ENCODE results near the gene MCHR1. TPM values are rescaled to one million over a fixed set of nuclear protein-coding genes. Genes with fewer than 3 reads are reported as not detected.
"Not testable (repeated sequence)": the region's sequence is repeated elsewhere in the genome, so short reads cannot be mapped to it uniquely, and the experiment has no call there.

MCHR1 gene
- polyA plus RNA-seq, 1 experiment = 2.3 TPM

DNA sequence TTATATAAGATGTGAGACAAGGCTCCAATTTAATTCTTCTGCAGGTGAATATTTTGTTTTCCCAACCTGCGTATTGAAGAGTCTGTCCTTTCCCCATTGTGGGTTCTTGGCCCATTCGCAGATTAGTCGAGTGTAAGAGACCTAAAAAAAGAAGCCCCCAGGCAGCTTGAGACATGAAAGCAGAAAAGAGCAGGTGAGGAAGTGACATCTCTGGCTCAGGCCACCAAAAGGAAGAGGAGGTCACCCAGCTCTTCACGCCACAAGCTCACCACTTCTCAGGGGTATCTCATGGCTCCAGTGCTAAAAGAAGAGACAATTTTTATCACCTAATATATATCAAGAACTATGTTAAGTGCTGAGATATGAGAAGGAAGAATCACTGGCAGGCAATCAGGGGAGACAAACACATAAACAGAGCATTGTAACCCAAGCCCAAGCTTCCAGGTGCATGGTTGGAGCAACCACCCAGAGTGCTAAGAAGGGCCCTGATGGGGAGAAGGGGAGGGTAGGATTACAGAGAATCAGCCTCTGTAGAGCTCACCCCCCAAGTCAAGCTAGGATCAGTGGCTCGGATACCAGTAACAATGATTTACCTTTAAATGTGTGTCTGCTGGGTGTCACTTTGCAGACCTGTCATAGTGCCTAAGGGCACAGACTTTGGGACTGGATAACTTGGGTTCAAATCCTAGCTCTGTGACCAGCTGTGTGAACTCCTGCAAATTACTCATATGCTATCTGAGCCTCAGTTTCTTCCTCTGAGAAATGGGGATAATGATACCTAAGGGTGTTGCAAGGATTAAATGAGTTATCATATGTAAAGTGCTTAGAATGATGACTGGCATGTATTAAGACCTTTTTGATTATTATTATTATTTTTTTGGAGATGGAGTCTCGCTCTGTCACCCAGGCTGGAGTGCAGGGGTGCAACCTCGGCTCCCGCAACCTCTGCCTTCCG, 39.2 kb downstream of the MCHR1 start:
- H3K4me3 ChIP-seq (ENCODE audit: low read depth, low read length) = no peak overlapping the region
- POLR2A ChIA-PET = no interaction called here

GRCh38 chr22:40719599-40719998, 40.3 kb downstream of the MCHR1 start:
- Histone ChIP-seq H3K9me3 (ENCODE audit: control insufficient read depth, insufficient read depth, low read length) (no peaks in the 10 kb centered on the region), H3K4me3 (ENCODE audit: low read depth, low read length) (no peak overlapping the region), H3K27ac (ENCODE audit: low read depth, low read length) (no peak overlapping the region), H3K27me3 (ENCODE audit: control insufficient read depth, insufficient read depth, low read length) (no peaks in the 10 kb centered on the region)
- no peak for TF ChIP-seq CTCF (IDR thresholded peaks at IDR 0.05; ENCODE audit: low read depth, low read length)
- CTCF ChIA-PET = no interaction called here
- DNase-seq (ENCODE audit: low read depth, low spot score) = no peak
- POLR2A ChIA-PET = no interaction called here

More for the DNA sequence above, 39.2 kb downstream of the MCHR1 start:
- DNase-seq (ENCODE audit: low read depth, low spot score) = no peak
- no peak for TF ChIP-seq CTCF (IDR thresholded peaks at IDR 0.05; ENCODE audit: low read depth, low read length)
- Histone ChIP-seq H3K9me3 (ENCODE audit: control insufficient read depth, insufficient read depth, low read length) (no peaks in the 10 kb centered on the region), H3K27ac (ENCODE audit: low read depth, low read length) (no peak overlapping the region), H3K27me3 (ENCODE audit: control insufficient read depth, insufficient read depth, low read length) (no peaks in the 10 kb centered on the region)
- CTCF ChIA-PET = interaction anchor here (0.5 to 1.7 kb wide), 2 partner anchors 9 to 36 kb away, joined by 5 to 6 read pairs; no protein-coding TSS in a partner anchor

- H3K4me3 ChIP-seq (ENCODE audit: low read depth, low read length); CTCF ChIA-PET: not testable (repeated sequence)
- POLR2A ChIA-PET = interaction anchor here (0.7 kb wide), 1 partner anchor 23 kb away, joined by 8 read pairs; no protein-coding TSS in a partner anchor
These were observed 40.9 kb downstream of the MCHR1 start for GRCh38 chr22:40720156-40720537.

GRCh38 chr22:40720538-40721256, 41.4 kb downstream of the MCHR1 start:
- DNase-seq (ENCODE audit: low read depth, low spot score) = no peak
- no peaks in the 10 kb centered on the region for H3K27me3 ChIP-seq (ENCODE audit: control insufficient read depth, insufficient read depth, low read length)
- no peak overlapping the region for H3K27ac ChIP-seq (ENCODE audit: low read depth, low read length)
- CTCF ChIA-PET = interaction anchor here (0.6 to 1.1 kb wide), 2 partner anchors 37 to 39 kb away, joined by 3 to 4 read pairs; no protein-coding TSS in a partner anchor
- TF ChIP-seq CTCF (IDR thresholded peaks at IDR 0.05; ENCODE audit: low read depth, low read length) = no peak
- no peaks in the 10 kb centered on the region for H3K9me3 ChIP-seq (ENCODE audit: control insufficient read depth, insufficient read depth, low read length)
- H3K4me3 ChIP-seq (ENCODE audit: low read depth, low read length) = no peak overlapping the region
- POLR2A ChIA-PET = interaction anchor here (0.7 to 1.1 kb wide), 2 partner anchors 11 to 23 kb away, joined by 7 to 8 read pairs; no protein-coding TSS in a partner anchor

More at GRCh38 chr22:40720156-40720537, 40.9 kb downstream of the MCHR1 start:
- not testable (repeated sequence) for H3K27ac ChIP-seq (ENCODE audit: low read depth, low read length); H3K27me3 ChIP-seq (ENCODE audit: control insufficient read depth, insufficient read depth, low read length); DNase-seq (ENCODE audit: low read depth, low spot score); H3K9me3 ChIP-seq (ENCODE audit: control insufficient read depth, insufficient read depth, low read length)

DNA sequence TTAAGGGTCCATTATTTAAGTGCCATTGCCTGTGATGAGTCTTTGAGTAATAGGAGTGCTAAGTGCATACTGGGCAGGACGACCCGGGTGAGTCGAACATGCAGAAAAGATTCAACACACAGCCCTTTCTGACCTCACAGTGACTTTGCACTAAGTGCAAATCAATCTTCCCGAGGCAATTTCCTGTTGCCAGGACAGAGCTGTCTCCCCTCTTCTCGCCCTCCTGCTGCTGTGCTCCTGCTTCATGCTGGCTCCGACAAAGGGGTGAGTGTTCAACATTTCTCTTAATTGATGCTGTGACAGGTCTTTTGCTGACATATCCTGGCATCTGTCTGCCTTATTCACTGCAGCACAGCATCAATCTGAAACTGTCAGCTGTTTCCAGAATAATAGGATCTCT, 42.0 kb downstream of the MCHR1 start:
- POLR2A ChIA-PET = interaction anchor here (1.1 kb wide), 1 partner anchor 11 kb away, joined by 7 read pairs; no protein-coding TSS in a partner anchor
- no peak for DNase-seq (ENCODE audit: low read depth, low spot score)

More for the DNA sequence above, 42.0 kb downstream of the MCHR1 start:
- no peak overlapping the region for H3K27ac ChIP-seq (ENCODE audit: low read depth, low read length)
- no peaks in the 10 kb centered on the region for H3K9me3 ChIP-seq (ENCODE audit: control insufficient read depth, insufficient read depth, low read length)
- CTCF ChIA-PET = interaction anchor here (0.6 to 1.1 kb wide), 2 partner anchors 36 to 39 kb away, joined by 3 to 4 read pairs; no protein-coding TSS in a partner anchor
- no peak for TF ChIP-seq CTCF (IDR thresholded peaks at IDR 0.05; ENCODE audit: low read depth, low read length)
- no peaks in the 10 kb centered on the region for H3K27me3 ChIP-seq (ENCODE audit: control insufficient read depth, insufficient read depth, low read length)
- H3K4me3 ChIP-seq (ENCODE audit: low read depth, low read length) = no peak overlapping the region

All from AG04450 (cell line).